Panc1 (cell line): Measurements from ENCODE around the gene ABHD13. TPM values are rescaled to one million over a fixed set of nuclear protein-coding genes. Genes with fewer than 3 reads are reported as not detected.

ENCODE experiments used
- ATAC-seq: fragments of 200-7000 bp; cut with Tn5 transposase; 2 replicates; pipeline ENCODE4 v1.9.1; 2020; ENCODE audit warnings: mild to moderate bottlenecking, moderate library complexity
- BruUV-seq: library from RNA; stranded (reverse); fragments of 400-500 nt; replicated peaks from 2 replicates; lab custom pipeline; 2021; lab: Mats Ljungman, UMichigan
- CTCF ChIA-PET: fragments of 300-600 bp; sonication (Branson Sonifier 250); formaldehyde crosslinking; loops from one replicate; lab custom pipeline; 2022; ENCODE audit warnings: antibody characterized with exemption; lab: Charles Lee
- POLR2A ChIA-PET: fragments of 300-600 bp; sonication (Branson Sonifier 250); formaldehyde crosslinking; loops from one replicate; lab custom pipeline; 2022; ENCODE audit warnings: antibody characterized with exemption; lab: Charles Lee
- DNase-seq: peaks from one replicate; pipeline ENCODE4 v3.0.0-alpha.2; 2010; ENCODE audit warnings: low read depth, low spot score
- H3K27ac ChIP-seq: 2 replicates; pipeline ENCODE4 v1.5.1; 2011; ENCODE audit warnings: mild to moderate bottlenecking, low read length, inconsistent platforms
- H3K27me3 ChIP-seq: fragments of 200-500 bp; sonication (Bioruptor generic); 2 replicates; pipeline ENCODE4 v1.6.0; 2014; ENCODE audit warnings: low read length, inconsistent platforms; ENCODE audit not compliant: control insufficient read depth, insufficient read depth
- H3K36me3 ChIP-seq: fragments of 200-500 bp; sonication (Bioruptor generic); 2 replicates; pipeline ENCODE4 v1.5.1; 2014; ENCODE audit warnings: inconsistent platforms, mild to moderate bottlenecking, low read length, moderate library complexity; ENCODE audit not compliant: control insufficient read depth, insufficient read depth
- H3K4me1 ChIP-seq: 2 replicates; pipeline ENCODE4 v1.5.1; 2011; ENCODE audit warnings: inconsistent platforms, mild to moderate bottlenecking, low read length, moderate library complexity; ENCODE audit not compliant: control insufficient read depth, insufficient read depth
- H3K4me3 ChIP-seq, 2 experiments: 2 replicates each; pipeline ENCODE4 v1.5.1; 2011 to 2012; ENCODE audit warnings: low read depth in 2 of 2, low read length in 2 of 2, mild to moderate bottlenecking in 2 of 2, inconsistent platforms in 1 of 2, moderate library complexity in 1 of 2
- H3K9me3 ChIP-seq: fragments of 200-500 bp; sonication (Bioruptor generic); 2 replicates; pipeline ENCODE4 v1.5.1; 2014; ENCODE audit warnings: low read depth, mild to moderate bottlenecking, inconsistent platforms, low read length, moderate library complexity; ENCODE audit not compliant: control insufficient read depth, insufficient read depth
- CTCF ChIP-seq: fragments of 450-650 bp; IDR thresholded peaks from 2 replicates; pipeline ENCODE4 v1.5.1; 2017; ENCODE audit warnings: mild to moderate bottlenecking
- POLR2AphosphoS5 ChIP-seq: IDR thresholded peaks from 2 replicates; pipeline ENCODE4 v1.6.1; 2012; ENCODE audit warnings: mild to moderate bottlenecking, low read depth, low read length, moderate library complexity
- REST ChIP-seq, 2 experiments: IDR thresholded peaks; 2 replicates each; pipeline ENCODE4 v1.6.1; 2011 to 2012; ENCODE audit warnings: low read depth in 2 of 2, control low read depth in 1 of 2, low read length in 1 of 2, mild to moderate bottlenecking in 1 of 2, moderate library complexity in 1 of 2; ENCODE audit not compliant: insufficient read depth in 1 of 2
- SIN3A ChIP-seq: IDR thresholded peaks from 2 replicates; pipeline ENCODE4 v1.6.1; 2012; ENCODE audit warnings: low read depth, mild to moderate bottlenecking, low read length, moderate library complexity, borderline replicate concordance; ENCODE audit not compliant: insufficient read depth
- TCF7L2 ChIP-seq: IDR thresholded peaks from 2 replicates; pipeline ENCODE4 v1.6.1; 2011; ENCODE audit warnings: mild to moderate bottlenecking, low read depth, low read length, inconsistent platforms
- in situ Hi-C: cut with HindIII; loops from 2 replicates; pipeline ENCODE4 v1.10.0; 2016; ENCODE audit warnings: low sequenced_read_pairs, low pct_unique_long_range_greater_than_20kb
- intact Hi-C: fragments of 100-400 bp; cut with micrococcal nuclease; formaldehyde crosslinking; loops from one replicate; pipeline ENCODE4 v1.10.0; 2022; ENCODE audit not compliant: unreplicated experiment
- total RNA-seq: library from RNA; stranded (reverse); gene quantifications from one replicate; pipeline ENCODE4 v1.2.1, GENCODE V29; 2021; ENCODE audit not compliant: unreplicated experiment

Gene ABHD13
- total RNA-seq, 1 experiment from 2014 or later: 4.7 TPM

GRCh38 chr13:108249150-108249549 is 31.0 kb downstream of the ABHD13 start:
- in situ Hi-C loops (no loop called here), intact Hi-C loops (no loop called here)
- Histone ChIP-seq H3K27ac (no peak overlapping the region), H3K27me3 (no peaks in the 10 kb centered on the region), H3K4me1 (no peaks in the 10 kb centered on the region), H3K9me3 (no peaks in the 10 kb centered on the region), H3K36me3 (no peaks in the 10 kb centered on the region), H3K4me3 (no peak overlapping the region)
- ChIA-PET CTCF (no interaction called here), POLR2A (no interaction called here)
- no peak for DNase-seq
- TF ChIP-seq SIN3A (no peak), TCF7L2 (no peak), REST (IDR thresholded peaks at IDR 0.05; ENCODE audit: insufficient read depth in 1 of 2, low read depth in 2 of 2, low read length in 1 of 2) (no peak), CTCF (no peak), POLR2AphosphoS5 (no peak)
- no peak for ATAC-seq
- no TSS peak for BruUV-seq

- intact Hi-C loops: no loop called here
- CTCF ChIA-PET: no interaction called here
- Histone ChIP-seq H3K9me3 (no peaks in the 10 kb centered on the region), H3K27ac (no peak overlapping the region), H3K36me3 (no peaks in the 10 kb centered on the region), H3K27me3 (no peaks in the 10 kb centered on the region), H3K4me3 (no peak overlapping the region), H3K4me1 (no peaks in the 10 kb centered on the region)
- POLR2A ChIA-PET: no interaction called here
- ATAC-seq (no peak), DNase-seq (no peak)
- no peak for TF ChIP-seq SIN3A
- TF ChIP-seq REST (IDR thresholded peaks at IDR 0.05; ENCODE audit: insufficient read depth in 1 of 2, low read depth in 2 of 2, low read length in 1 of 2): no peak
- TF ChIP-seq POLR2AphosphoS5: no peak
- no peak for TF ChIP-seq CTCF
- TF ChIP-seq TCF7L2: no peak
- BruUV-seq: no TSS peak
- in situ Hi-C loops: no loop called here
Measured at GRCh38 chr13:108257248-108257647, 39.1 kb downstream of the ABHD13 start.
